Ishikawa (cell line): Measurements from ENCODE around the gene GRIN1.

ENCODE experiments used
- CEBPB ChIP-seq: IDR thresholded peaks from 2 replicates; pipeline ENCODE4 v1.6.1; 2012
- CREB1 ChIP-seq: IDR thresholded peaks from 2 replicates; pipeline ENCODE4 v1.6.1; 2012; ENCODE audit warnings: low read depth
- EGR1 ChIP-seq: IDR thresholded peaks from 2 replicates; pipeline ENCODE4 v1.6.1; 2012
- EP300 ChIP-seq: IDR thresholded peaks from 2 replicates; pipeline ENCODE4 v1.6.1; 2012; ENCODE audit warnings: borderline replicate concordance
- FOXM1 ChIP-seq: IDR thresholded peaks from 2 replicates; pipeline ENCODE4 v1.6.1; 2012; ENCODE audit warnings: low read depth, borderline replicate concordance
- MAX ChIP-seq: IDR thresholded peaks from 2 replicates; pipeline ENCODE4 v1.6.1; 2012
- NFIC ChIP-seq: IDR thresholded peaks from 2 replicates; pipeline ENCODE4 v1.6.1; 2012
- RAD21 ChIP-seq: IDR thresholded peaks from 2 replicates; pipeline ENCODE4 v1.6.1; 2012; ENCODE audit warnings: low read depth
- REST ChIP-seq: IDR thresholded peaks from 2 replicates; pipeline ENCODE4 v1.6.1; 2012; ENCODE audit warnings: low read depth, mild to moderate bottlenecking
- TAF1 ChIP-seq: IDR thresholded peaks from 2 replicates; pipeline ENCODE4 v1.6.1; 2012; ENCODE audit warnings: low read depth, mild to moderate bottlenecking
- TCF12 ChIP-seq: IDR thresholded peaks from 2 replicates; pipeline ENCODE4 v1.6.1; 2012; ENCODE audit warnings: low read depth
- TEAD4 ChIP-seq: IDR thresholded peaks from 2 replicates; pipeline ENCODE4 v1.6.1; 2012
- USF1 ChIP-seq: IDR thresholded peaks from 2 replicates; pipeline ENCODE4 v1.6.1; 2012
- YY1 ChIP-seq: IDR thresholded peaks from 2 replicates; pipeline ENCODE4 v1.6.1; 2012; ENCODE audit warnings: low read depth
- ZBTB7A ChIP-seq: IDR thresholded peaks from 2 replicates; pipeline ENCODE4 v1.6.1; 2012; ENCODE audit warnings: low read depth

Gene GRIN1

GRCh38 chr9:137141050-137141810, 2.3 kb downstream of the GRIN1 start:
- TF ChIP-seq NFIC (no peak), EP300 (no peak), REST (no peak), MAX (no peak), TCF12 (no peak), TAF1 (no peak), TEAD4 (no peak), FOXM1 (no peak), CEBPB (no peak), ZBTB7A (no peak), CREB1 (no peak)

GRCh38 chr9:137141976-137142936, 3.3 kb downstream of the GRIN1 start:
- no peak for TF ChIP-seq EP300
- no peak for TF ChIP-seq NFIC
- TF ChIP-seq TAF1, result no peak
- TF ChIP-seq REST, result no peak
- no peak for TF ChIP-seq YY1
- TF ChIP-seq EGR1, result no peak
- no peak for TF ChIP-seq FOXM1
- TF ChIP-seq CREB1, result no peak
- TF ChIP-seq RAD21, result no peak
- TF ChIP-seq ZBTB7A, result no peak
- no peak for TF ChIP-seq CEBPB
- no peak for TF ChIP-seq MAX
- TF ChIP-seq USF1, result no peak
- TF ChIP-seq TCF12, result no peak
- no peak for TF ChIP-seq TEAD4

GRCh38 chr9:137143459-137143858, 4.5 kb downstream of the GRIN1 start:
- no peak for TF ChIP-seq REST
- no peak for TF ChIP-seq MAX
- no peak for TF ChIP-seq NFIC
- no peak for TF ChIP-seq EP300
- no peak for TF ChIP-seq YY1
- no peak for TF ChIP-seq ZBTB7A
- TF ChIP-seq CEBPB, result no peak
- no peak for TF ChIP-seq TEAD4
- no peak for TF ChIP-seq CREB1
